Endothelial cell of umbilical vein (primary cell): ENCODE measurements around the gene DDX39A. TPM values are rescaled to one million over a fixed set of nuclear protein-coding genes. Genes with fewer than 3 reads are reported as not detected.

Experiments used
- BruUV-seq: library from RNA; stranded (reverse); fragments of 400-500 nt; replicated peaks from 2 replicates; lab custom pipeline; 2021; lab: Mats Ljungman, UMichigan
- CTCF ChIA-PET: fragments of 300-600, 350-600 bp; sonication (Branson Sonifier 250); formaldehyde crosslinking; loops from one replicate; lab custom pipeline; 2021; ENCODE audit warnings: antibody characterized with exemption, inconsistent platforms; lab: Charles Lee
- POLR2A ChIA-PET: fragments of 300-600, 350-600 bp; sonication (Branson Sonifier 250); formaldehyde crosslinking; loops from one replicate; lab custom pipeline; 2021; ENCODE audit warnings: antibody characterized with exemption, inconsistent platforms; lab: Charles Lee
- DNase-seq: peaks from one replicate; pipeline ENCODE4 v3.0.0-alpha.2; 2011; ENCODE audit warnings: low read depth, low spot score
- FAIRE-seq: peaks from 2 replicates; lab custom pipeline; 2011; peaks lifted over from hg19 to GRCh38; lab: Jason Lieb, UNC
- H2AFZ ChIP-seq: 2 replicates; pipeline ENCODE4 v1.6.0; 2012; ENCODE audit warnings: low read depth, low read length, control low read depth, inconsistent platforms
- H3K27ac ChIP-seq: 2 replicates; pipeline ENCODE4 v1.5.1; 2011; ENCODE audit warnings: low read depth, mild to moderate bottlenecking, control low read depth, low read length, moderate library complexity; ENCODE audit not compliant: insufficient read depth
- H3K27me3 ChIP-seq, 2 experiments: 2 replicates each; pipeline versions ENCODE4 v1.6.0 to v1.6.1; 2011; ENCODE audit warnings: low read length in 2 of 2, mixed read lengths in 1 of 2; ENCODE audit not compliant: control insufficient read depth in 2 of 2, insufficient read depth in 2 of 2
- H3K36me3 ChIP-seq, 2 experiments: 2 replicates in 1 of 2; 3 replicates in 1 of 2; pipeline ENCODE4 v1.5.1; 2011; ENCODE audit warnings: low read length in 2 of 2, mild to moderate bottlenecking in 1 of 2, moderate library complexity in 1 of 2; ENCODE audit not compliant: control insufficient read depth in 2 of 2, insufficient read depth in 2 of 2; ENCODE audit errors: extremely low read depth in 1 of 2
- H3K4me1 ChIP-seq: 3 replicates; pipeline ENCODE4 v1.5.1; 2011; ENCODE audit warnings: mild to moderate bottlenecking, low read length; ENCODE audit not compliant: control insufficient read depth, insufficient read depth; ENCODE audit errors: extremely low read depth
- H3K4me2 ChIP-seq: 2 replicates; pipeline ENCODE4 v1.6.1; 2011; ENCODE audit warnings: low read length, control low read depth, mixed read lengths; ENCODE audit not compliant: insufficient read depth
- H3K4me3 ChIP-seq, 3 experiments: fragments of 200-600 bp in 1 of 3; sonication (generic), shearing (Covaris generic) in 1 of 3; replicated peaks in 1 of 3; 2 replicates each; pipeline ENCODE4 v1.5.1; 2011 to 2016; ENCODE audit warnings: control low read depth in 3 of 3, low read length in 3 of 3, mild to moderate bottlenecking in 2 of 3, inconsistent platforms in 1 of 3, low read depth in 1 of 3, moderate library complexity in 1 of 3; ENCODE audit not compliant: insufficient read depth in 1 of 3
- H3K79me2 ChIP-seq: 2 replicates; pipeline ENCODE4 v1.6.0; 2012; ENCODE audit warnings: low read length, inconsistent platforms; ENCODE audit not compliant: control insufficient read depth, insufficient read depth
- H3K9ac ChIP-seq: replicated peaks from 2 replicates; pipeline ENCODE3; 2011; ENCODE audit warnings: low read length, control low read depth; ENCODE audit not compliant: insufficient read depth; ENCODE audit errors: extremely low read depth
- H3K9me1 ChIP-seq: replicated peaks from 3 replicates; pipeline ENCODE4 v1.6.0; 2011; ENCODE audit warnings: mild to moderate bottlenecking, low read length; ENCODE audit not compliant: control insufficient read depth, insufficient read depth; ENCODE audit errors: extremely low read depth
- H3K9me3 ChIP-seq: replicated peaks from 2 replicates; pipeline ENCODE4 v1.5.1; 2012; ENCODE audit warnings: low read length, inconsistent platforms; ENCODE audit not compliant: control insufficient read depth, insufficient read depth
- H4K20me1 ChIP-seq: replicated peaks from 2 replicates; pipeline ENCODE3; 2011; ENCODE audit warnings: mild to moderate bottlenecking, low read length; ENCODE audit not compliant: control insufficient read depth, insufficient read depth; ENCODE audit errors: extremely low read depth
- EZH2 ChIP-seq: IDR thresholded peaks from 2 replicates; pipeline ENCODE4 v1.6.1; 2012; ENCODE audit warnings: borderline replicate concordance, low read depth, mild to moderate bottlenecking, moderate library complexity, low read length, inconsistent platforms; ENCODE audit not compliant: severe bottlenecking
- FOS ChIP-seq: IDR thresholded peaks from 2 replicates; pipeline ENCODE4 v1.6.1; 2011; ENCODE audit warnings: mild to moderate bottlenecking, low read length, moderate library complexity, borderline replicate concordance; ENCODE audit not compliant: insufficient read depth
- GATA2 ChIP-seq: IDR thresholded peaks from 2 replicates; pipeline ENCODE4 v1.7.0; 2011; ENCODE audit warnings: low read depth, mild to moderate bottlenecking, moderate library complexity, mixed read lengths, low read length; ENCODE audit not compliant: insufficient read length, insufficient read depth
- JUN ChIP-seq: IDR thresholded peaks from 2 replicates; pipeline ENCODE4 v1.6.1; 2011; ENCODE audit warnings: borderline replicate concordance, low read depth; ENCODE audit not compliant: insufficient read length, insufficient read depth
- MYC ChIP-seq: IDR thresholded peaks from one replicate; pipeline ENCODE4 v1.6.1; 2011; ENCODE audit warnings: mild to moderate bottlenecking, low read depth, low read length
- POLR2A ChIP-seq: IDR thresholded peaks from 2 replicates; pipeline ENCODE4 v1.6.1; 2012; ENCODE audit warnings: low read depth, mild to moderate bottlenecking, control low read depth, low read length
- POLR2AphosphoS5 ChIP-seq: IDR thresholded peaks from 2 replicates; pipeline ENCODE4 v1.6.1; 2012; ENCODE audit warnings: low read depth, mild to moderate bottlenecking, control low read depth, low read length, moderate library complexity; ENCODE audit not compliant: insufficient read depth
- dilution Hi-C: fragments of 300-500 bp; cut with MboI; formaldehyde crosslinking; loops from one replicate; pipeline ENCODE4 v1.15.0; 2019; ENCODE audit warnings: low sequenced_read_pairs; ENCODE audit not compliant: extremely low pct_ligation_motif_present
- intact Hi-C: fragments of 100-400 bp; cut with micrococcal nuclease; formaldehyde crosslinking; loops from one replicate; pipeline ENCODE4 v1.10.0; 2022
- polyA plus RNA-seq, 4 experiments: library from polyadenylated mRNA; depleted of rRNA in 3 of 4; stranded (reverse) in 3 of 4; unstranded in 1 of 4; fragments of >200 nt; gene quantifications; 2 replicates each; pipeline versions ENCODE4 v1.2.1 to v1.2.3, GENCODE V29; 2011 to 2012; ENCODE audit warnings: missing spikeins in 1 of 4
- total RNA-seq: library from RNA; stranded (reverse); gene quantifications from 2 replicates; pipeline ENCODE4 v1.2.3, GENCODE V29; 2021
- TF ChIP-seq, protein P1 (sequence below): IDR thresholded peaks from 2 replicates; pipeline ENCODE4 v1.6.1; 2011; ENCODE audit not compliant: insufficient read depth, insufficient read length
- TF ChIP-seq, protein P2 (sequence below), 2 donors: IDR thresholded peaks; 1 replicate in 1 of 2; 2 replicates in 1 of 2; pipeline ENCODE4 v1.5.1; 2011; ENCODE audit warnings: low read length in 2 of 2, mild to moderate bottlenecking in 2 of 2, moderate library complexity in 2 of 2, control low read depth in 1 of 2, inconsistent platforms in 1 of 2, low read depth in 1 of 2; ENCODE audit not compliant: insufficient read depth in 1 of 2; ENCODE audit errors: extremely low read depth in 1 of 2

The DDX39A gene
- total and polyA plus RNA-seq, 2 donors (not counting 3 experiments of a cell fraction or from before 2014, with no cell fraction given), result 157 to 158 TPM

DNA sequence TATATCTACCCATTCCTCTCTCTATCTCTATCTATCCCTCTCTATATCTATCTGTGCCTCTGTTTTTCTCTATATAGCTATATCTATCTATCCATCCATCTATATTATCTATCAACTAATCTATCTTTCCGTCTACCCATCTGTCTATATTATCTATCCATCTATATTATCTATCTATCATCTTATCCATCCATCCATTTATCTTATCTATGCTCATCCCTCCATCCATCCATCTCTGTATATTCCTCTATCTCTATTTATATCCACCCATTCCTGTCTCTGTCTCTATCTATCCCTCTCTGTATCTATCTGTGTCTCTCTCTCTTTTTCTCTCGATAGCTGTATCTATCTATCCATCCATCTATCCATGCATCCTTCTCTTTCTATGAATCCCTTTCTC is 41.8 kb upstream of the DDX39A start:
- no TSS peak for BruUV-seq
- H3K9ac ChIP-seq, result no peak overlapping the region
- H3K9me3 ChIP-seq, result no peaks in the 10 kb centered on the region
- POLR2A ChIA-PET, result no interaction called here
- no peaks in the 10 kb centered on the region for H4K20me1 ChIP-seq
- H3K4me3 ChIP-seq, result no peak overlapping the region
- no peak overlapping the region for H3K27ac ChIP-seq
- FAIRE-seq (no peak), DNase-seq (no peak)
- CTCF ChIA-PET, result no interaction called here
- intact Hi-C loops, result no loop called here
- H3K27me3 ChIP-seq, result no peaks in the 10 kb centered on the region
- TF ChIP-seq POLR2AphosphoS5 (no peak), MYC (no peak), JUN (no peak), EZH2 (no peak), FOS (no peak), POLR2A (no peak), GATA2 (no peak)
- TF ChIP-seq, protein P1, sequence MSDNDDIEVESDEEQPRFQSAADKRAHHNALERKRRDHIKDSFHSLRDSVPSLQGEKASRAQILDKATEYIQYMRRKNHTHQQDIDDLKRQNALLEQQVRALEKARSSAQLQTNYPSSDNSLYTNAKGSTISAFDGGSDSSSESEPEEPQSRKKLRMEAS, result no peak
- TF ChIP-seq, protein P2, sequence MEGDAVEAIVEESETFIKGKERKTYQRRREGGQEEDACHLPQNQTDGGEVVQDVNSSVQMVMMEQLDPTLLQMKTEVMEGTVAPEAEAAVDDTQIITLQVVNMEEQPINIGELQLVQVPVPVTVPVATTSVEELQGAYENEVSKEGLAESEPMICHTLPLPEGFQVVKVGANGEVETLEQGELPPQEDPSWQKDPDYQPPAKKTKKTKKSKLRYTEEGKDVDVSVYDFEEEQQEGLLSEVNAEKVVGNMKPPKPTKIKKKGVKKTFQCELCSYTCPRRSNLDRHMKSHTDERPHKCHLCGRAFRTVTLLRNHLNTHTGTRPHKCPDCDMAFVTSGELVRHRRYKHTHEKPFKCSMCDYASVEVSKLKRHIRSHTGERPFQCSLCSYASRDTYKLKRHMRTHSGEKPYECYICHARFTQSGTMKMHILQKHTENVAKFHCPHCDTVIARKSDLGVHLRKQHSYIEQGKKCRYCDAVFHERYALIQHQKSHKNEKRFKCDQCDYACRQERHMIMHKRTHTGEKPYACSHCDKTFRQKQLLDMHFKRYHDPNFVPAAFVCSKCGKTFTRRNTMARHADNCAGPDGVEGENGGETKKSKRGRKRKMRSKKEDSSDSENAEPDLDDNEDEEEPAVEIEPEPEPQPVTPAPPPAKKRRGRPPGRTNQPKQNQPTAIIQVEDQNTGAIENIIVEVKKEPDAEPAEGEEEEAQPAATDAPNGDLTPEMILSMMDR (IDR thresholded peaks at IDR 0.05; ENCODE audit: extremely low read depth in 1 of 2, insufficient read depth in 1 of 2, low read depth in 1 of 2, low read length in 2 of 2), result no peak
- dilution Hi-C loops, result no loop called here
- H3K4me2 ChIP-seq, result no peak overlapping the region
- H3K9me1 ChIP-seq, result no peaks in the 10 kb centered on the region
- H3K4me1 ChIP-seq, result no peaks in the 10 kb centered on the region
- H2AFZ ChIP-seq, result no peak overlapping the region
- no peaks in the 10 kb centered on the region for H3K79me2 ChIP-seq
- H3K36me3 ChIP-seq, result peaks cover 13 to 24% of the 10 kb centered on the region in 2 experiments
